Endothelial cell of umbilical vein (primary cell): ENCODE data around the gene KRTAP20-1. TPM values are rescaled to one million over a fixed set of nuclear protein-coding genes. Genes with fewer than 3 reads are reported as not detected.

Experiments
- BruUV-seq: library from RNA; stranded (reverse); fragments of 400-500 nt; replicated peaks from 2 replicates; lab custom pipeline; 2021; lab: Mats Ljungman, UMichigan
- CTCF ChIA-PET: fragments of 300-600, 350-600 bp; sonication (Branson Sonifier 250); formaldehyde crosslinking; loops from one replicate; lab custom pipeline; 2021; ENCODE audit warnings: antibody characterized with exemption, inconsistent platforms; lab: Charles Lee
- POLR2A ChIA-PET: fragments of 300-600, 350-600 bp; sonication (Branson Sonifier 250); formaldehyde crosslinking; loops from one replicate; lab custom pipeline; 2021; ENCODE audit warnings: antibody characterized with exemption, inconsistent platforms; lab: Charles Lee
- DNase-seq: peaks from one replicate; pipeline ENCODE4 v3.0.0-alpha.2; 2011; ENCODE audit warnings: low read depth, low spot score
- FAIRE-seq: peaks from 2 replicates; lab custom pipeline; 2011; peaks lifted over from hg19 to GRCh38; lab: Jason Lieb, UNC
- H2AFZ ChIP-seq: 2 replicates; pipeline ENCODE4 v1.6.0; 2012; ENCODE audit warnings: low read depth, low read length, control low read depth, inconsistent platforms
- H3K27ac ChIP-seq: 2 replicates; pipeline ENCODE4 v1.5.1; 2011; ENCODE audit warnings: low read depth, mild to moderate bottlenecking, control low read depth, low read length, moderate library complexity; ENCODE audit not compliant: insufficient read depth
- H3K27me3 ChIP-seq, 2 experiments: 2 replicates each; pipeline versions ENCODE4 v1.6.0 to v1.6.1; 2011; ENCODE audit warnings: low read length in 2 of 2, mixed read lengths in 1 of 2; ENCODE audit not compliant: control insufficient read depth in 2 of 2, insufficient read depth in 2 of 2
- H3K36me3 ChIP-seq, 2 experiments: 2 replicates in 1 of 2; 3 replicates in 1 of 2; pipeline ENCODE4 v1.5.1; 2011; ENCODE audit warnings: low read length in 2 of 2, mild to moderate bottlenecking in 1 of 2, moderate library complexity in 1 of 2; ENCODE audit not compliant: control insufficient read depth in 2 of 2, insufficient read depth in 2 of 2; ENCODE audit errors: extremely low read depth in 1 of 2
- H3K4me1 ChIP-seq: 3 replicates; pipeline ENCODE4 v1.5.1; 2011; ENCODE audit warnings: mild to moderate bottlenecking, low read length; ENCODE audit not compliant: control insufficient read depth, insufficient read depth; ENCODE audit errors: extremely low read depth
- H3K4me2 ChIP-seq: 2 replicates; pipeline ENCODE4 v1.6.1; 2011; ENCODE audit warnings: low read length, control low read depth, mixed read lengths; ENCODE audit not compliant: insufficient read depth
- H3K4me3 ChIP-seq, 3 experiments: fragments of 200-600 bp in 1 of 3; sonication (generic), shearing (Covaris generic) in 1 of 3; replicated peaks in 1 of 3; 2 replicates each; pipeline ENCODE4 v1.5.1; 2011 to 2016; ENCODE audit warnings: control low read depth in 3 of 3, low read length in 3 of 3, mild to moderate bottlenecking in 2 of 3, inconsistent platforms in 1 of 3, low read depth in 1 of 3, moderate library complexity in 1 of 3; ENCODE audit not compliant: insufficient read depth in 1 of 3
- H3K79me2 ChIP-seq: 2 replicates; pipeline ENCODE4 v1.6.0; 2012; ENCODE audit warnings: low read length, inconsistent platforms; ENCODE audit not compliant: control insufficient read depth, insufficient read depth
- H3K9ac ChIP-seq: replicated peaks from 2 replicates; pipeline ENCODE3; 2011; ENCODE audit warnings: low read length, control low read depth; ENCODE audit not compliant: insufficient read depth; ENCODE audit errors: extremely low read depth
- H3K9me1 ChIP-seq: replicated peaks from 3 replicates; pipeline ENCODE4 v1.6.0; 2011; ENCODE audit warnings: mild to moderate bottlenecking, low read length; ENCODE audit not compliant: control insufficient read depth, insufficient read depth; ENCODE audit errors: extremely low read depth
- H3K9me3 ChIP-seq: replicated peaks from 2 replicates; pipeline ENCODE4 v1.5.1; 2012; ENCODE audit warnings: low read length, inconsistent platforms; ENCODE audit not compliant: control insufficient read depth, insufficient read depth
- H4K20me1 ChIP-seq: replicated peaks from 2 replicates; pipeline ENCODE3; 2011; ENCODE audit warnings: mild to moderate bottlenecking, low read length; ENCODE audit not compliant: control insufficient read depth, insufficient read depth; ENCODE audit errors: extremely low read depth
- EZH2 ChIP-seq: IDR thresholded peaks from 2 replicates; pipeline ENCODE4 v1.6.1; 2012; ENCODE audit warnings: borderline replicate concordance, low read depth, mild to moderate bottlenecking, moderate library complexity, low read length, inconsistent platforms; ENCODE audit not compliant: severe bottlenecking
- FOS ChIP-seq: IDR thresholded peaks from 2 replicates; pipeline ENCODE4 v1.6.1; 2011; ENCODE audit warnings: mild to moderate bottlenecking, low read length, moderate library complexity, borderline replicate concordance; ENCODE audit not compliant: insufficient read depth
- GATA2 ChIP-seq: IDR thresholded peaks from 2 replicates; pipeline ENCODE4 v1.7.0; 2011; ENCODE audit warnings: low read depth, mild to moderate bottlenecking, moderate library complexity, mixed read lengths, low read length; ENCODE audit not compliant: insufficient read length, insufficient read depth
- JUN ChIP-seq: IDR thresholded peaks from 2 replicates; pipeline ENCODE4 v1.6.1; 2011; ENCODE audit warnings: borderline replicate concordance, low read depth; ENCODE audit not compliant: insufficient read length, insufficient read depth
- MYC ChIP-seq: IDR thresholded peaks from one replicate; pipeline ENCODE4 v1.6.1; 2011; ENCODE audit warnings: mild to moderate bottlenecking, low read depth, low read length
- POLR2A ChIP-seq: IDR thresholded peaks from 2 replicates; pipeline ENCODE4 v1.6.1; 2012; ENCODE audit warnings: low read depth, mild to moderate bottlenecking, control low read depth, low read length
- POLR2AphosphoS5 ChIP-seq: IDR thresholded peaks from 2 replicates; pipeline ENCODE4 v1.6.1; 2012; ENCODE audit warnings: low read depth, mild to moderate bottlenecking, control low read depth, low read length, moderate library complexity; ENCODE audit not compliant: insufficient read depth
- dilution Hi-C: fragments of 300-500 bp; cut with MboI; formaldehyde crosslinking; loops from one replicate; pipeline ENCODE4 v1.15.0; 2019; ENCODE audit warnings: low sequenced_read_pairs; ENCODE audit not compliant: extremely low pct_ligation_motif_present
- intact Hi-C: fragments of 100-400 bp; cut with micrococcal nuclease; formaldehyde crosslinking; loops from one replicate; pipeline ENCODE4 v1.10.0; 2022
- polyA plus RNA-seq, 4 experiments: library from polyadenylated mRNA; depleted of rRNA in 3 of 4; stranded (reverse) in 3 of 4; unstranded in 1 of 4; fragments of >200 nt; gene quantifications; 2 replicates each; pipeline versions ENCODE4 v1.2.1 to v1.2.3, GENCODE V29; 2011 to 2012; ENCODE audit warnings: missing spikeins in 1 of 4
- total RNA-seq: library from RNA; stranded (reverse); gene quantifications from 2 replicates; pipeline ENCODE4 v1.2.3, GENCODE V29; 2021
- TF ChIP-seq, protein P1 (sequence below), 2 donors: IDR thresholded peaks; 1 replicate in 1 of 2; 2 replicates in 1 of 2; pipeline ENCODE4 v1.5.1; 2011; ENCODE audit warnings: low read length in 2 of 2, mild to moderate bottlenecking in 2 of 2, moderate library complexity in 2 of 2, control low read depth in 1 of 2, inconsistent platforms in 1 of 2, low read depth in 1 of 2; ENCODE audit not compliant: insufficient read depth in 1 of 2; ENCODE audit errors: extremely low read depth in 1 of 2
- TF ChIP-seq, protein P2 (sequence below): IDR thresholded peaks from 2 replicates; pipeline ENCODE4 v1.6.1; 2011; ENCODE audit not compliant: insufficient read depth, insufficient read length

KRTAP20-1 gene
- total and polyA plus RNA-seq, 2 donors (not counting 3 experiments of a cell fraction or from before 2014, with no cell fraction given) = not detected

DNA sequence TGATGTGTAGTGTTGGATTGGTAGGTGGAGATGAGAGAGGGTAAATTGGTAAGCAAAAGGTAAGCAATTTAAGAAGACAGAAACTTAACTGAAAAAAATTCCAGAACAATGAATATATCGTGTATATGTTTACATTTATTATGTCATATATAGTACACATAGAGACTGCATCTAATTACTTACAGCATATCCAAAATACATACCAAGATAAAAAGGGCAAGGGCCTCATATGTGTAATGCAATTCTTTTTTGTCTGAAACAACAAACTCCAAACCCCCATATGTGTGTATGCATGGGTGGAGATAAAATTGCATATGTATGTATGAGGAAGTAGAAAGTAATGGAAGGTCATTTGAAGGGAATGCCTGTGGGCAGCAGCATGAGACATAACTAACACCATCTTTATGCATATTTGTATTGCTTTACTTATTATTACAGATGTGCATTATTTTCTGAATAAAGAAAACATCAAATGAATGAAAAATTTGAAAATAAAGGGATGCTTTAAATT lies 30.7 kb downstream of the KRTAP20-1 start:
- Histone ChIP-seq H3K4me1 (no peaks in the 10 kb centered on the region), H3K4me3 (no peak overlapping the region), H2AFZ (no peak overlapping the region), H4K20me1 (no peaks in the 10 kb centered on the region), H3K9ac (no peak overlapping the region), H3K4me2 (no peak overlapping the region), H3K79me2 (no peaks in the 10 kb centered on the region), H3K27ac (no peak overlapping the region), H3K9me3 (peaks cover 2% of the 10 kb centered on the region), H3K36me3 (no peaks in the 10 kb centered on the region), H3K9me1 (no peaks in the 10 kb centered on the region), H3K27me3 (no peaks in the 10 kb centered on the region)
- TF ChIP-seq FOS (no peak), GATA2 (no peak), EZH2 (no peak), POLR2AphosphoS5 (no peak), MYC (no peak), JUN (no peak), POLR2A (no peak)
- TF ChIP-seq, protein P1, sequence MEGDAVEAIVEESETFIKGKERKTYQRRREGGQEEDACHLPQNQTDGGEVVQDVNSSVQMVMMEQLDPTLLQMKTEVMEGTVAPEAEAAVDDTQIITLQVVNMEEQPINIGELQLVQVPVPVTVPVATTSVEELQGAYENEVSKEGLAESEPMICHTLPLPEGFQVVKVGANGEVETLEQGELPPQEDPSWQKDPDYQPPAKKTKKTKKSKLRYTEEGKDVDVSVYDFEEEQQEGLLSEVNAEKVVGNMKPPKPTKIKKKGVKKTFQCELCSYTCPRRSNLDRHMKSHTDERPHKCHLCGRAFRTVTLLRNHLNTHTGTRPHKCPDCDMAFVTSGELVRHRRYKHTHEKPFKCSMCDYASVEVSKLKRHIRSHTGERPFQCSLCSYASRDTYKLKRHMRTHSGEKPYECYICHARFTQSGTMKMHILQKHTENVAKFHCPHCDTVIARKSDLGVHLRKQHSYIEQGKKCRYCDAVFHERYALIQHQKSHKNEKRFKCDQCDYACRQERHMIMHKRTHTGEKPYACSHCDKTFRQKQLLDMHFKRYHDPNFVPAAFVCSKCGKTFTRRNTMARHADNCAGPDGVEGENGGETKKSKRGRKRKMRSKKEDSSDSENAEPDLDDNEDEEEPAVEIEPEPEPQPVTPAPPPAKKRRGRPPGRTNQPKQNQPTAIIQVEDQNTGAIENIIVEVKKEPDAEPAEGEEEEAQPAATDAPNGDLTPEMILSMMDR (IDR thresholded peaks at IDR 0.05; ENCODE audit: extremely low read depth in 1 of 2, insufficient read depth in 1 of 2, low read depth in 1 of 2, low read length in 2 of 2) = no peak
- TF ChIP-seq, protein P2, sequence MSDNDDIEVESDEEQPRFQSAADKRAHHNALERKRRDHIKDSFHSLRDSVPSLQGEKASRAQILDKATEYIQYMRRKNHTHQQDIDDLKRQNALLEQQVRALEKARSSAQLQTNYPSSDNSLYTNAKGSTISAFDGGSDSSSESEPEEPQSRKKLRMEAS = no peak
- DNase-seq (no peak), FAIRE-seq (no peak)
- dilution Hi-C loops = no loop called here
- intact Hi-C loops = no loop called here
- ChIA-PET POLR2A (no interaction called here), CTCF (no interaction called here)
- no TSS peak for BruUV-seq
